Parathyroid adenoma (tissue), 2 donors: ENCODE measurements around the gene LRRC46.

Experiments
- H2AFZ ChIP-seq: fragments of 300-600 bp; sonication (generic); one replicate; pipeline ENCODE4 v1.7.0; 2017; ENCODE audit warnings: antibody characterized with exemption, mild to moderate bottlenecking
- H3K27ac ChIP-seq: fragments of 300-600 bp; sonication (generic); one replicate; pipeline ENCODE4 v1.7.0; 2017
- H3K27me3 ChIP-seq: fragments of 300-600 bp; sonication (generic); one replicate; pipeline ENCODE4 v1.7.0; 2017; ENCODE audit warnings: low read length; ENCODE audit not compliant: control insufficient read depth, insufficient read depth
- H3K36me3 ChIP-seq: fragments of 300-600 bp; sonication (generic); one replicate; pipeline ENCODE4 v1.7.0; 2017; ENCODE audit warnings: low read length; ENCODE audit not compliant: control insufficient read depth, insufficient read depth
- H3K4me1 ChIP-seq: fragments of 300-600 bp; sonication (generic); one replicate; pipeline ENCODE4 v1.7.0; 2017; ENCODE audit warnings: control low read depth
- H3K4me2 ChIP-seq: fragments of 300-600 bp; sonication (generic); one replicate; pipeline ENCODE4 v1.7.0; 2017; ENCODE audit warnings: low read length
- H3K4me3 ChIP-seq: fragments of 300-600 bp; sonication (generic); one replicate; pipeline ENCODE4 v1.7.0; 2017; ENCODE audit warnings: low read depth, low read length
- H3K79me2 ChIP-seq: fragments of 300-600 bp; sonication (generic); one replicate; pipeline ENCODE4 v1.7.0; 2017; ENCODE audit warnings: control low read depth
- H3K9ac ChIP-seq: fragments of 300-600 bp; sonication (generic); one replicate; pipeline ENCODE4 v1.7.0; 2017; ENCODE audit warnings: mild to moderate bottlenecking
- H3K9me3 ChIP-seq: fragments of 300-600 bp; sonication (generic); one replicate; pipeline ENCODE4 v1.7.0; 2017; ENCODE audit warnings: low read length; ENCODE audit not compliant: control insufficient read depth
- CTCF ChIP-seq: fragments of 300-600 bp; sonication (generic); IDR thresholded peaks from one replicate; pipeline ENCODE4 v1.7.0; 2017; ENCODE audit warnings: antibody characterized with exemption, mild to moderate bottlenecking
- donor health status: primary hyperparathyroidism.

Gene LRRC46

DNA sequence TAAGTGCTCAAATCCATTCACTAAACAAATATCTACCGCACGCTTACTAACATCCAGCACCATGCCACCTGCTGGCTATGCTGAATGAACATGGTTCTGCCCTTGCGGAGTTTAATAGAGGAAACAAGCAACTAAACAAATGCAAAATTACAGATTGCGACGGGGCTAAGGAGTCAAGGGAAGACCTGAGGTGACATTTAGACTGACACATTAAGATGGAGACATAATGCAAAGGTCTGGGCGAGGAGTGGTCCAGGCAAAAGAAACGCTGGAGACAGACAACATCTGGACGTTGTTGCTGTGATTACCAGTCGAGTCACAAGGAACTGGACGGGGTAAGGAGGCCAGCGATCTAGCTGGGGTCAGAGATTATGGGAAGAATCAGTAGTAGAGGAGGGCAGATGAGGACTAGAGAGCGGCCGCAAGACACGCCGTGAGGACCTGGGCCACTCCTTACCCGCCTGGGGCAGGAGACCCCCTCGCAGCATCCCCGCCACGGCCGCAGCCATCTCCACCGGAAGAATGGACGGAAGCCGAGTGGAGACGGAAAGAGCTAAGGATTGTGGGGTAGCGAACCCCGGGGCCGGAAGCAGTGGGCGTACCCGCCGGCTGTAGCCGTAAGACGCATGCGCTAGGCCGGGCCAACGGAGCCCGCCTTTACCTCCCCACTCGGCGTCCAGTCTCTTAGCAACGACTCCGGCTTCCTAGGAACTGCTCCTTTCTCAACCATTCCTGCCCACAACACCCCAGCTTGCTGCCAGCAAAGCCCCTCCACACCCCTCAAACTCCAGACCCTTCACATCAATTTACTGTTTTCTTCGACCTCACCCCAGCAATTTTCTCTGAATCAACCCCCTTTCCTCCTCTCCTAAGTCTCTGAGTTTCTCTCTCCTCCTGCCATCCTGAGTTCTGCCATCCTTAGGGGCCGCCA, at the start of gene LRRC46, which contains the start of gene MRPL10:
Gene LRRC46, plus strand, starts transcription at position 668 of the 931 bp plus-strand sequence. CDS start 320 bp downstream, outside the sequence.
Gene MRPL10, minus strand, starts transcription at position 539 of the 931 bp plus-strand sequence. Its CDS starts 30 bp downstream, at position 509.
- peak within 1 kb of the TSS; percentile 99 for H3K4me3 ChIP-seq
- peak within 1 kb of the TSS; percentile 31 for H3K9ac ChIP-seq
- no peaks in the 10 kb centered on the region for H3K9me3 ChIP-seq
- H3K27me3 ChIP-seq, result no peaks in the 10 kb centered on the region
- H3K27ac ChIP-seq, result peak within 1 kb of the TSS; percentile 41
- peaks cover 16% of the 10 kb centered on the region for H3K79me2 ChIP-seq
- no peaks in the 10 kb centered on the region for H3K36me3 ChIP-seq
- peak within 1 kb of the TSS; percentile 82 for H2AFZ ChIP-seq
- peak within 1 kb of the TSS; percentile 95 for H3K4me2 ChIP-seq
- H3K4me1 ChIP-seq, result peaks cover 11% of the 10 kb centered on the region
- TF ChIP-seq CTCF, result no peak

DNA sequence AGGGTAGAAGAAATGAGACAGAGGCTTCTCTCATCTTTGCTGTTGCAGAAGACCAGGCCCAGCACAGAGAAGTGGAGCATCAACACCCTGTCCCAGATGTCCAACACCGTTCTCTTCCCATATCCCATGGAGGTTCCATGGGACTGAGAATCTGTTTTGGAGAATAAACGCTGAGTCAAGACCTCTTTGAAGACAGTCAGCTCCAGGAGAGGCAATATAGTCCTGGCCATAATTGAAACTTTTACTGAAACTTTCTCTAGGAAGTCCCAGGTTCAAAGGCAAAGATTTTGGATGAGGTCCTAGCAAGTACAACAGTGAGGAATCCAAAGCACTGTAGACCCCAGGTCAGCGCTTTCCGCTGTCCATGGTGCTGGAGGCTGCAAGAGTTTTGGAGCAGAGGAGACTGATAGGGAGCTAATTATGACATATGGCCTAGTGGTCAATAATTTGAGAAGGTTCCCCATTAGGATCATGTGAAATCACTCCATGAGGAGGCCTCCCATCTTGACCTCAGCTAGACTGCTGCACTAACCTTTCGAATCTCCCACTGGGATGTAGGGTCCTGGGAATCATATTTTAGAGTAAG, 45.8 kb upstream of the LRRC46 start:
- no peaks in the 10 kb centered on the region for H3K36me3 ChIP-seq
- no peaks in the 10 kb centered on the region for H3K27me3 ChIP-seq
- H3K27ac ChIP-seq, result no peak overlapping the region
- H2AFZ ChIP-seq, result no peak overlapping the region
- no peak for TF ChIP-seq CTCF
- H3K79me2 ChIP-seq, result no peaks in the 10 kb centered on the region
- no peak overlapping the region for H3K9ac ChIP-seq
- H3K4me2 ChIP-seq, result no peak overlapping the region
- no peaks in the 10 kb centered on the region for H3K4me1 ChIP-seq
- no peak overlapping the region for H3K4me3 ChIP-seq
- H3K9me3 ChIP-seq, result no peaks in the 10 kb centered on the region

GRCh38 chr17:47789611-47790561, 41.6 kb upstream of the LRRC46 start:
- H3K9me3 ChIP-seq, result no peaks in the 10 kb centered on the region
- no peak overlapping the region for H3K9ac ChIP-seq
- no peak overlapping the region for H3K4me3 ChIP-seq
- peak overlapping the region; percentile 80 for H2AFZ ChIP-seq
- peak; percentile 43 for TF ChIP-seq CTCF
- no peaks in the 10 kb centered on the region for H3K79me2 ChIP-seq
- H3K27ac ChIP-seq, result no peak overlapping the region
- H3K36me3 ChIP-seq, result no peaks in the 10 kb centered on the region
- peak overlapping the region; percentile 30 for H3K4me2 ChIP-seq
- no peaks in the 10 kb centered on the region for H3K4me1 ChIP-seq
- H3K27me3 ChIP-seq, result no peaks in the 10 kb centered on the region

- Histone ChIP-seq H3K79me2 (no peaks in the 10 kb centered on the region), H3K4me1 (no peaks in the 10 kb centered on the region), H3K9ac (no peak overlapping the region), H3K27ac (no peak overlapping the region), H3K4me3 (no peak overlapping the region), H3K36me3 (no peaks in the 10 kb centered on the region), H3K27me3 (no peaks in the 10 kb centered on the region), H2AFZ (no peak overlapping the region), H3K4me2 (no peak overlapping the region), H3K9me3 (no peaks in the 10 kb centered on the region)
- TF ChIP-seq CTCF, result no peak
Observed at GRCh38 chr17:47791025-47791424, 40.4 kb upstream of the LRRC46 start.
